Measurements from ENCODE around the gene HES6. TPM values are rescaled to one million over a fixed set of nuclear protein-coding genes. Genes with fewer than 3 reads are reported as not detected.

The HES6 gene
- polyA plus RNA-seq, 1 donor (not counting 4 experiments of a cell fraction or from before 2014, with no cell fraction given), result 0.80 TPM

DNA sequence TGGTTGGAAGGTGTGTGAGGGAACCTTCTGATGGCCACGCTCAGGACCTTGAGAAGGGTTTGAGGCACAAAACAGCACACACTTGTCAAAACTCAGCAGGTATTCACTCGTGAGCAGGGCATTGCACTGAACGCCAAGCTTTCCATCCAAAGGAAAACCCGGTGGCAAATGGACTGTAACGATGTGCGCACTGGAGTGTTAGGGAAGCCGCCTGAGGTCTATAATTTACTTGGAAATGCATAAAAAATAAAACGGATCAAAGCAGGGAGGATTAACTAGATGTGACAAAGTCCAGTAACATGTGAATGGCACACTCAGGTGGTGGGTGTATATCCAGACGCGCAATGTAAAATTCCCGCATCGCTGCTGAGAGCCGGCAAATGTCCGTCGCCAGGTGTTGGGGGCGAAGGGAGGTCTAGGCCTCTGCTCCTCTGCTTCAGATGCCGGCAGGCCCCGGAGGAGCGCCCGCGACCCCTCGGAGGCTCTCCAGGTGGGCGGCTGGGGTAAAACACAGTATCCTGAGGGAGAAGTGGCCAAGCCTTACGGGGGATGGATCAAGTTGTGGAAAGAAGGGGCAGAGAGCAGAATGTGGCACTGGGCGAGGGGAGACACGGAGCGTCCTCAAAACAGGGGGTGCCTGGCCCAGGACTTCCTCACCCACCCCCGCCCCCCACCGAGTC is 15.3 kb downstream of the HES6 start:
- dilution Hi-C loops (cut with MboI; ENCODE audit: extremely low pct_ligation_motif_present, low sequenced_read_pairs), result no loop called here
- Histone ChIP-seq H3K4me1 (ENCODE audit: control insufficient read depth, extremely low read depth, insufficient read depth, low read length) (peaks cover 3% of the 10 kb centered on the region), H3K9me1 (ENCODE audit: control insufficient read depth, extremely low read depth, insufficient read depth, low read length) (no peaks in the 10 kb centered on the region), H3K27ac (ENCODE audit: control insufficient read depth, insufficient read depth, low read length) (no peak overlapping the region), H4K20me1 (ENCODE audit: control insufficient read depth, extremely low read depth, insufficient read depth, low read length) (no peaks in the 10 kb centered on the region), H3K4me3 (ENCODE audit: control insufficient read depth in 2 of 3, extremely low read depth in 1 of 3, insufficient read depth in 2 of 3, low read depth in 1 of 3, low read length in 3 of 3) (no peak overlapping the region), H3K4me2 (ENCODE audit: control insufficient read depth, extremely low read depth, insufficient read depth, low read depth, low read length) (no peak overlapping the region), H3K79me2 (ENCODE audit: control insufficient read depth, insufficient read depth, low read length) (no peaks in the 10 kb centered on the region), H3K36me3 (ENCODE audit: control insufficient read depth in 2 of 2, extremely low read depth in 1 of 2, insufficient read depth in 2 of 2, low read length in 2 of 2) (no peaks in the 10 kb centered on the region), H2AFZ (ENCODE audit: control insufficient read depth, low read length) (no peak overlapping the region), H3K9me3 (ENCODE audit: control insufficient read depth, low read depth, low read length) (no peaks in the 10 kb centered on the region), H3K27me3 (ENCODE audit: control insufficient read depth, extremely low read depth, insufficient read depth, low read length) (peaks cover 24% of the 10 kb centered on the region), H3K9ac (ENCODE audit: control insufficient read depth, extremely low read depth, insufficient read depth, low read length) (no peak overlapping the region)
- DNase-seq (ENCODE audit: low read depth, low spot score), result no peak
- no peak for TF ChIP-seq CTCF (optimal IDR thresholded peaks at IDR 0.05 in 1 of 3, IDR thresholded peaks at IDR 0.05 in 1 of 3, conservative IDR thresholded peaks at IDR 0.05 in 1 of 3; ENCODE audit: extremely low read depth in 1 of 3, insufficient read depth in 2 of 3, low read length in 3 of 3)
- no peak for TF ChIP-seq EZH2 (IDR thresholded peaks at IDR 0.05; ENCODE audit: low read length)
- FAIRE-seq, result no peak

DNA sequence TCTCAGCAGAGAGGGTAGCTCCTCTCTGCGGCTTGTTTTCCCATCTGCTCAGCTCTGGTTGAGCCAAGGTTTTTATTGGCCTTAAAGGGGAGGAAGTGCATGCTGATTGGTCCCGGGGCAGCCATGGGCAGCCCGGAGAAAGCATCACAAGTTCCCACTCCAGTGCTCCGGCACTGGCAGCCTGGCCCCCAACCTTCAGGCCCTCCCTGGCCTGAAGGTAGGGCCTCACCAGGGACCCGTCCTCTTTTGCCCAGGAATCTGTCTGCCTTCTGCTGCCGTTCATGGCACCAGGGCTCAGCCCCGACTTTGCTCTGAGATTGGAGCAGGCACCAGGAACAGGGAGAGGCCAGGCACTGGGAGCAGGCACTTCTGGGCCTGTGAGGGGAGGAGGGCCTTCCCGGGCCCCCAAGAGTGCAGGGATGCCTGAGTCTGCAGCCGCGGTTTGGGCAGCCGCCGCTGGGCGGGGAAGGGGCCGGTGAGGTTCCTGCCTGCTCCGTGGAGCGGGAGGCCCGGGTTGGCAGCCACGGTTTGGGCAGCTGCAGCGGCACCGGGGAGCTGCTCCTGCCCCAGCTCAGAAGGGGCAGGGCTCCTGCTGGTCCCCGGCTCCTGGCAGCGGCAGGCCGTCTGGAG is 18.8 kb downstream of the HES6 start:
- H3K79me2 ChIP-seq (ENCODE audit: control insufficient read depth, insufficient read depth, low read length), result no peaks in the 10 kb centered on the region
- DNase-seq (ENCODE audit: low read depth, low spot score), result no peak

More for the DNA sequence above, 18.8 kb downstream of the HES6 start:
- H3K4me3 ChIP-seq (ENCODE audit: control insufficient read depth in 2 of 3, extremely low read depth in 1 of 3, insufficient read depth in 2 of 3, low read depth in 1 of 3, low read length in 3 of 3), result no peak overlapping the region
- no peaks in the 10 kb centered on the region for H3K36me3 ChIP-seq (ENCODE audit: control insufficient read depth in 2 of 2, extremely low read depth in 1 of 2, insufficient read depth in 2 of 2, low read length in 2 of 2)
- TF ChIP-seq EZH2 (IDR thresholded peaks at IDR 0.05; ENCODE audit: low read length), result no peak
- TF ChIP-seq CTCF (optimal IDR thresholded peaks at IDR 0.05 in 1 of 3, IDR thresholded peaks at IDR 0.05 in 1 of 3, conservative IDR thresholded peaks at IDR 0.05 in 1 of 3; ENCODE audit: extremely low read depth in 1 of 3, insufficient read depth in 2 of 3, low read length in 3 of 3), result no peak
- no peak overlapping the region for H3K27ac ChIP-seq (ENCODE audit: control insufficient read depth, insufficient read depth, low read length)
- no peak overlapping the region for H3K9ac ChIP-seq (ENCODE audit: control insufficient read depth, extremely low read depth, insufficient read depth, low read length)
- H3K27me3 ChIP-seq (ENCODE audit: control insufficient read depth, extremely low read depth, insufficient read depth, low read length), result no peaks in the 10 kb centered on the region
- H4K20me1 ChIP-seq (ENCODE audit: control insufficient read depth, extremely low read depth, insufficient read depth, low read length), result no peaks in the 10 kb centered on the region
- dilution Hi-C loops (cut with MboI; ENCODE audit: extremely low pct_ligation_motif_present, low sequenced_read_pairs), result no loop called here
- H3K4me2 ChIP-seq (ENCODE audit: control insufficient read depth, extremely low read depth, insufficient read depth, low read depth, low read length), result no peak overlapping the region
- no peaks in the 10 kb centered on the region for H3K9me1 ChIP-seq (ENCODE audit: control insufficient read depth, extremely low read depth, insufficient read depth, low read length)
- H2AFZ ChIP-seq (ENCODE audit: control insufficient read depth, low read length), result no peak overlapping the region
- FAIRE-seq, result no peak
- no peaks in the 10 kb centered on the region for H3K9me3 ChIP-seq (ENCODE audit: control insufficient read depth, low read depth, low read length)
- H3K4me1 ChIP-seq (ENCODE audit: control insufficient read depth, extremely low read depth, insufficient read depth, low read length), result no peaks in the 10 kb centered on the region

Measured in keratinocyte (primary cell).